ENCODE measurements around the gene TP73.

GRCh38 chr1:3714284-3714741 is 62.0 kb downstream of the TP73 start:
- no peak for TF ChIP-seq YY1 (IDR thresholded peaks at IDR 0.05; ENCODE audit: insufficient read depth, insufficient read length)
- TF ChIP-seq ZNF274 (IDR thresholded peaks at IDR 0.05; ENCODE audit: low read depth, low read length): no peak
- TF ChIP-seq SUZ12 (IDR thresholded peaks at IDR 0.05; ENCODE audit: extremely low read depth, insufficient read depth, insufficient read length): no peak
